DND-41 (cell line): ENCODE results near the gene DNAJC6.

Source experiments
- ATAC-seq: fragments of 200-7000 bp; cut with Tn5 transposase; 3 replicates; pipeline ENCODE4 v1.9.1; 2021; ENCODE audit warnings: low read depth; ENCODE audit not compliant: insufficient read depth
- DNase-seq: peaks from one replicate; pipeline ENCODE4 v3.0.0-alpha.2; 2020
- H2AFZ ChIP-seq: 2 replicates; pipeline ENCODE4 v1.6.0; 2012; ENCODE audit warnings: low read depth, low read length
- H3K27ac ChIP-seq: 2 replicates; pipeline ENCODE4 v1.5.1; 2012; ENCODE audit warnings: low read length, inconsistent platforms
- H3K27me3 ChIP-seq: fragments of 200-600 bp; sonication (generic); 2 replicates; pipeline ENCODE4 v1.6.0; 2012; ENCODE audit warnings: low read length, mild to moderate bottlenecking, inconsistent platforms; ENCODE audit not compliant: insufficient read depth, poor library complexity
- H3K36me3 ChIP-seq: 2 replicates; pipeline ENCODE4 v1.5.1; 2012; ENCODE audit warnings: low read length, inconsistent platforms; ENCODE audit not compliant: insufficient read depth
- H3K4me1 ChIP-seq: 2 replicates; pipeline ENCODE4 v1.5.1; 2012; ENCODE audit warnings: mild to moderate bottlenecking, low read length; ENCODE audit not compliant: insufficient read depth
- H3K4me2 ChIP-seq: 2 replicates; pipeline ENCODE4 v1.6.0; 2012; ENCODE audit warnings: mild to moderate bottlenecking, moderate library complexity, low read length, inconsistent platforms; ENCODE audit not compliant: insufficient read depth
- H3K4me3 ChIP-seq, 2 experiments: fragments of 200-600 bp in 1 of 2; shearing (Covaris generic) in 1 of 2; 2 replicates each; pipeline ENCODE4 v1.5.1; 2012 to 2016; ENCODE audit warnings: inconsistent platforms in 2 of 2, low read length in 2 of 2, mild to moderate bottlenecking in 2 of 2, low read depth in 1 of 2, moderate library complexity in 1 of 2
- H3K79me2 ChIP-seq: 2 replicates; pipeline ENCODE4 v1.6.0; 2012; ENCODE audit warnings: low read length, inconsistent platforms; ENCODE audit not compliant: insufficient read depth
- H3K9ac ChIP-seq: 2 replicates; pipeline ENCODE4 v1.6.0; 2012; ENCODE audit warnings: low read depth, mild to moderate bottlenecking, inconsistent platforms, low read length, moderate library complexity
- H3K9me3 ChIP-seq: 2 replicates; pipeline ENCODE4 v1.5.1; 2012; ENCODE audit warnings: low read length, moderate library complexity, mild to moderate bottlenecking, inconsistent platforms; ENCODE audit not compliant: insufficient read depth, severe bottlenecking
- H4K20me1 ChIP-seq: 2 replicates; pipeline ENCODE4 v1.6.0; 2012; ENCODE audit warnings: low read length; ENCODE audit not compliant: insufficient read depth
- CTCF ChIP-seq: IDR thresholded peaks from 2 replicates; pipeline ENCODE4 v1.5.1; 2012; ENCODE audit warnings: borderline replicate concordance, low read length, moderate library complexity, mild to moderate bottlenecking; ENCODE audit not compliant: poor library complexity, severe bottlenecking; ENCODE audit errors: extremely low read depth
- EZH2 ChIP-seq: IDR thresholded peaks from 3 replicates; pipeline ENCODE4 v1.6.1; 2012; ENCODE audit warnings: borderline replicate concordance, low read depth, mild to moderate bottlenecking, moderate library complexity, low read length, inconsistent platforms; ENCODE audit not compliant: severe bottlenecking

DNAJC6 gene

GRCh38 chr1:65309304-65310077 is at the start of gene DNAJC6:
Gene DNAJC6 (plus strand): TSS chr1:65309543. CDS start chr1:65309746, 203 bp downstream.
- no peak for ATAC-seq

GRCh38 chr1:65259816-65260215 is 49.5 kb upstream of the DNAJC6 start:
- H3K4me3 ChIP-seq: no peak overlapping the region
- TF ChIP-seq CTCF (no peak), EZH2 (no peak)
- H3K79me2 ChIP-seq: 0 out of 2 replicates have a peak, but pooled peaks cover 2% of the 10 kb centered on the region
- no peak for DNase-seq
- H2AFZ ChIP-seq: no peak overlapping the region
- H3K4me1 ChIP-seq: peaks cover 11% of the 10 kb centered on the region
- H4K20me1 ChIP-seq: no peaks in the 10 kb centered on the region
- no peak overlapping the region for H3K4me2 ChIP-seq
- H3K9me3 ChIP-seq: no peaks in the 10 kb centered on the region
- ATAC-seq: no peak; the same call in 2 of the 3 replicates
- H3K9ac ChIP-seq: no peak overlapping the region
- no peaks in the 10 kb centered on the region for H3K27me3 ChIP-seq
- H3K27ac ChIP-seq: no peak overlapping the region
- no peaks in the 10 kb centered on the region for H3K36me3 ChIP-seq

More at GRCh38 chr1:65309304-65310077, at the start of gene DNAJC6:
- Histone ChIP-seq H3K27ac (no peak within 1 kb of the TSS), H2AFZ (no peak within 1 kb of the TSS), H3K4me2 (no peak within 1 kb of the TSS), H3K4me3 (no peak within 1 kb of the TSS), H3K27me3 (no peaks in the 10 kb centered on the region), H4K20me1 (no peaks in the 10 kb centered on the region; the same call in 1 of the 2 replicates), H3K9me3 (no peaks in the 10 kb centered on the region), H3K79me2 (no peaks in the 10 kb centered on the region), H3K36me3 (no peaks in the 10 kb centered on the region), H3K9ac (no peak within 1 kb of the TSS), H3K4me1 (no peaks in the 10 kb centered on the region)
- DNase-seq: no peak
- TF ChIP-seq CTCF (no peak), EZH2 (no peak)

- no peak for TF ChIP-seq CTCF
- no peak for TF ChIP-seq EZH2
- DNase-seq (no peak), ATAC-seq (0 out of 3 replicates have a peak, but pooled peaks have one; percentile 37)
- no peak overlapping the region for H3K4me2 ChIP-seq
- no peaks in the 10 kb centered on the region for H3K27me3 ChIP-seq
- no peaks in the 10 kb centered on the region; the same call in 1 of the 2 replicates for H3K4me1 ChIP-seq
- H4K20me1 ChIP-seq: no peaks in the 10 kb centered on the region
- no peak overlapping the region for H2AFZ ChIP-seq
- no peaks in the 10 kb centered on the region for H3K36me3 ChIP-seq
- H3K79me2 ChIP-seq: no peaks in the 10 kb centered on the region
- H3K9ac ChIP-seq: no peak overlapping the region
- no peak overlapping the region for H3K27ac ChIP-seq
- H3K4me3 ChIP-seq: no peak overlapping the region
- H3K9me3 ChIP-seq: no peaks in the 10 kb centered on the region
Measured at GRCh38 chr1:65260851-65261473, 48.4 kb upstream of the DNAJC6 start.
